ENCODE measurements around the gene SAMD11.

- TF ChIP-seq RCOR1 (IDR thresholded peaks at IDR 0.05; ENCODE audit: low read length) (no peak), CHD2 (IDR thresholded peaks at IDR 0.05; ENCODE audit: low read length, partially characterized antibody) (no peak), ZBTB33 (IDR thresholded peaks at IDR 0.05; ENCODE audit: borderline replicate concordance, low read depth) (no peak), YY1 (IDR thresholded peaks at IDR 0.05; ENCODE audit: low read depth) (no peak), EP300 (IDR thresholded peaks at IDR 0.05; ENCODE audit: borderline replicate concordance in 1 of 2, low read depth in 1 of 2, low read length in 1 of 2) (no peak), MAX (IDR thresholded peaks at IDR 0.05; ENCODE audit: low read depth) (no peak), POLR2AphosphoS5 (IDR thresholded peaks at IDR 0.05; ENCODE audit: low read depth, low read length) (no peak), FOXM1 (IDR thresholded peaks at IDR 0.05; ENCODE audit: low read depth) (no peak), JUND (IDR thresholded peaks at IDR 0.05) (no peak), EZH2phosphoT487 (IDR thresholded peaks at IDR 0.05; ENCODE audit: borderline replicate concordance, low read depth) (no peak), GABPA (IDR thresholded peaks at IDR 0.05; ENCODE audit: low read depth) (no peak), NFIC (IDR thresholded peaks at IDR 0.05; ENCODE audit: borderline replicate concordance) (no peak), PBX3 (IDR thresholded peaks at IDR 0.05) (no peak)
- TF ChIP-seq, protein P1, sequence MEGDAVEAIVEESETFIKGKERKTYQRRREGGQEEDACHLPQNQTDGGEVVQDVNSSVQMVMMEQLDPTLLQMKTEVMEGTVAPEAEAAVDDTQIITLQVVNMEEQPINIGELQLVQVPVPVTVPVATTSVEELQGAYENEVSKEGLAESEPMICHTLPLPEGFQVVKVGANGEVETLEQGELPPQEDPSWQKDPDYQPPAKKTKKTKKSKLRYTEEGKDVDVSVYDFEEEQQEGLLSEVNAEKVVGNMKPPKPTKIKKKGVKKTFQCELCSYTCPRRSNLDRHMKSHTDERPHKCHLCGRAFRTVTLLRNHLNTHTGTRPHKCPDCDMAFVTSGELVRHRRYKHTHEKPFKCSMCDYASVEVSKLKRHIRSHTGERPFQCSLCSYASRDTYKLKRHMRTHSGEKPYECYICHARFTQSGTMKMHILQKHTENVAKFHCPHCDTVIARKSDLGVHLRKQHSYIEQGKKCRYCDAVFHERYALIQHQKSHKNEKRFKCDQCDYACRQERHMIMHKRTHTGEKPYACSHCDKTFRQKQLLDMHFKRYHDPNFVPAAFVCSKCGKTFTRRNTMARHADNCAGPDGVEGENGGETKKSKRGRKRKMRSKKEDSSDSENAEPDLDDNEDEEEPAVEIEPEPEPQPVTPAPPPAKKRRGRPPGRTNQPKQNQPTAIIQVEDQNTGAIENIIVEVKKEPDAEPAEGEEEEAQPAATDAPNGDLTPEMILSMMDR (IDR thresholded peaks at IDR 0.05) = no peak
These were observed 17.7 kb upstream of the SAMD11 start for GRCh38 chr1:905811-906599.
